Sigmoid colon (tissue), 7 donors: ENCODE measurements around the gene ZNF503. TPM values are rescaled to one million over a fixed set of nuclear protein-coding genes. Genes with fewer than 3 reads are reported as not detected.

ENCODE experiments used
- DNase-seq: peaks from one replicate; pipeline ENCODE4 v3.0.0-alpha.2; 2019
- H3K27ac ChIP-seq, 4 donors: fragments of 200-600 bp; sonication (generic); one replicate each; pipeline ENCODE4 v1.5.1; 2016 to 2019; ENCODE audit warnings: mild to moderate bottlenecking in 1 of 4
- H3K27me3 ChIP-seq, 3 donors: fragments of 200-600 bp; sonication (generic); one replicate each; pipeline ENCODE4 v1.5.1; 2019; ENCODE audit warnings: mild to moderate bottlenecking in 1 of 3
- H3K36me3 ChIP-seq, 4 donors: fragments of 200-600 bp; sonication (generic); one replicate each; pipeline ENCODE4 v1.5.1; 2016 to 2019
- H3K4me1 ChIP-seq, 4 donors: fragments of 200-600 bp; sonication (generic); one replicate each; pipeline ENCODE4 v1.5.1; 2017 to 2019
- H3K4me3 ChIP-seq, 4 donors: fragments of 200-600 bp; sonication (generic); one replicate each; pipeline ENCODE4 v1.5.1; 2017 to 2019; ENCODE audit warnings: mild to moderate bottlenecking in 2 of 4, moderate library complexity in 1 of 4
- H3K9me3 ChIP-seq, 4 donors: fragments of 200-600 bp in 3 of 4; sonication (generic) in 3 of 4; one replicate each; pipeline versions ENCODE4 v1.5.1 to v1.6.1; 2013 to 2019
- CTCF ChIP-seq, 4 experiments: fragments of 450-650 bp in 3 of 4; fragments of 200-600 bp in 1 of 4; IDR thresholded peaks; one replicate each; pipeline ENCODE4 v1.5.1; 2016 to 2019; ENCODE audit warnings: antibody characterized with exemption in 4 of 4, mild to moderate bottlenecking in 3 of 4, moderate library complexity in 2 of 4
- EP300 ChIP-seq, 4 donors: sonication (generic); formaldehyde crosslinking; IDR thresholded peaks; one replicate each; pipeline ENCODE4 v1.6.1; 2017; ENCODE audit warnings: antibody characterized with exemption in 4 of 4
- POLR2A ChIP-seq, 2 donors: fragments of 450-650 bp; IDR thresholded peaks; one replicate each; pipeline ENCODE4 v1.6.1; 2016; ENCODE audit warnings: antibody characterized with exemption in 2 of 2, mild to moderate bottlenecking in 2 of 2, moderate library complexity in 2 of 2
- POLR2AphosphoS5 ChIP-seq, 4 donors: sonication (generic); formaldehyde crosslinking; IDR thresholded peaks; one replicate each; pipeline ENCODE4 v1.6.1; 2017; ENCODE audit warnings: antibody characterized with exemption in 4 of 4
- WGBS, 2 donors: extraction: QIAGEN DNeasy Blood & Tissue Kit; methylation state at CpG; one replicate each; pipeline ENCODE4 v1.1.7; 2013; 5-methylcytosine and 5-hydroxymethylcytosine counted together
- intact Hi-C: fragments of 100-400 bp; cut with DNase I; formaldehyde crosslinking; loops from one replicate; pipeline ENCODE4 v1.15.1; 2023
- polyA plus RNA-seq, 3 donors: library from polyadenylated mRNA; stranded (reverse); fragments of 200-250 nt; gene quantifications; one replicate each; pipeline ENCODE4 v1.2.3, GENCODE V29; 2013
- total RNA-seq, 4 donors: library from RNA; depleted of rRNA; stranded (reverse); fragments of >200 nt; gene quantifications; one replicate each; pipeline ENCODE4 v1.1.0, GENCODE V29; 2016
- donor health status: healthy with polysubstance abuse.
- donor health status: Bipolar disorder and iron deficiency.
- donor health status: healthy.

The ZNF503 gene
- total and polyA plus RNA-seq, 7 donors: 2.3 to 20.3 (median 10.0) TPM

- peaks cover 0 to 13% (median 10%) of the 10 kb centered on the region in 4 donors for H3K4me1 ChIP-seq
- DNase-seq: no peak
- 64 to 92% methylated on average over 4 of the region's 4 CpGs for WGBS, 2 donors
- H3K27me3 ChIP-seq: no peaks in the 10 kb centered on the region
- no peak overlapping the region for H3K4me3 ChIP-seq
- H3K36me3 ChIP-seq: no peaks in the 10 kb centered on the region
- intact Hi-C loops: no loop called here
- no peak for TF ChIP-seq CTCF (IDR thresholded peaks at IDR 0.05)
- no peak for TF ChIP-seq POLR2AphosphoS5 (IDR thresholded peaks at IDR 0.05)
- no peak for TF ChIP-seq POLR2A (IDR thresholded peaks at IDR 0.05)
- no peak for TF ChIP-seq EP300 (IDR thresholded peaks at IDR 0.05)
- H3K9me3 ChIP-seq: peaks cover 0 to 5% (median 0%) of the 10 kb centered on the region in 4 donors
- H3K27ac ChIP-seq: no peak overlapping the region
Observed at GRCh38 chr10:75357500-75357899, 44.1 kb downstream of the ZNF503 start.

GRCh38 chr10:75356484-75356883 lies 45.1 kb downstream of the ZNF503 start:
- intact Hi-C loops: no loop called here
- TF ChIP-seq EP300 (IDR thresholded peaks at IDR 0.05) (no peak), POLR2A (IDR thresholded peaks at IDR 0.05) (no peak), CTCF (IDR thresholded peaks at IDR 0.05) (no peak), POLR2AphosphoS5 (IDR thresholded peaks at IDR 0.05) (no peak)
- Histone ChIP-seq H3K4me3 (no peak overlapping the region), H3K27me3 (no peaks in the 10 kb centered on the region), H3K4me1 (peaks cover 0 to 13% (median 10%) of the 10 kb centered on the region in 4 donors), H3K27ac (no peak overlapping the region), H3K36me3 (no peaks in the 10 kb centered on the region), H3K9me3 (peaks cover 0 to 5% (median 0%) of the 10 kb centered on the region in 4 donors)
- DNase-seq: no peak
- WGBS, 2 donors: 81 to 86% methylated on average over 6 of the region's 6 CpGs

- no peak overlapping the region for H3K4me3 ChIP-seq
- no peak overlapping the region for H3K27ac ChIP-seq
- DNase-seq: no peak
- 92 to 94% methylated on average over 1 of the region's 1 CpG for WGBS, 2 donors
- TF ChIP-seq EP300 (IDR thresholded peaks at IDR 0.05) (no peak), CTCF (IDR thresholded peaks at IDR 0.05) (no peak), POLR2AphosphoS5 (IDR thresholded peaks at IDR 0.05) (no peak), POLR2A (IDR thresholded peaks at IDR 0.05) (no peak)
- H3K9me3 ChIP-seq: peaks cover 0 to 5% (median 0%) of the 10 kb centered on the region in 4 donors
- peaks cover 0 to 13% (median 10%) of the 10 kb centered on the region in 4 donors for H3K4me1 ChIP-seq
- H3K27me3 ChIP-seq: no peaks in the 10 kb centered on the region
- intact Hi-C loops: no loop called here
- H3K36me3 ChIP-seq: no peaks in the 10 kb centered on the region
Observed at GRCh38 chr10:75355706-75356105, 45.9 kb downstream of the ZNF503 start.

- intact Hi-C loops: no loop called here
- no peaks in the 10 kb centered on the region for H3K4me1 ChIP-seq
- no peaks in the 10 kb centered on the region for H3K27me3 ChIP-seq
- no peak for TF ChIP-seq EP300 (IDR thresholded peaks at IDR 0.05)
- TF ChIP-seq CTCF (IDR thresholded peaks at IDR 0.05): no peak
- TF ChIP-seq POLR2A (IDR thresholded peaks at IDR 0.05): no peak
- TF ChIP-seq POLR2AphosphoS5 (IDR thresholded peaks at IDR 0.05): no peak
- 67 to 71% methylated on average over 7 of the region's 7 CpGs for WGBS, 2 donors
- no peak overlapping the region for H3K4me3 ChIP-seq
- no peaks in the 10 kb centered on the region for H3K36me3 ChIP-seq
- peaks cover 0 to 5% (median 0%) of the 10 kb centered on the region in 4 donors for H3K9me3 ChIP-seq
- no peak for DNase-seq
- no peak overlapping the region for H3K27ac ChIP-seq
Observed at GRCh38 chr10:75353183-75353582, 48.4 kb downstream of the ZNF503 start.

GRCh38 chr10:75352650-75353049 lies 48.9 kb downstream of the ZNF503 start:
- no peak for DNase-seq
- no peak overlapping the region for H3K27ac ChIP-seq
- H3K9me3 ChIP-seq: peaks cover 0 to 5% (median 0%) of the 10 kb centered on the region in 4 donors
- 73 to 78% methylated on average over 5 of the region's 5 CpGs for WGBS, 2 donors
- no peaks in the 10 kb centered on the region for H3K27me3 ChIP-seq
- H3K4me1 ChIP-seq: no peaks in the 10 kb centered on the region
- no peaks in the 10 kb centered on the region for H3K36me3 ChIP-seq
- intact Hi-C loops: no loop called here
- H3K4me3 ChIP-seq: no peak overlapping the region
- TF ChIP-seq EP300 (IDR thresholded peaks at IDR 0.05): no peak
- no peak for TF ChIP-seq POLR2AphosphoS5 (IDR thresholded peaks at IDR 0.05)
- no peak for TF ChIP-seq CTCF (IDR thresholded peaks at IDR 0.05)
- no peak for TF ChIP-seq POLR2A (IDR thresholded peaks at IDR 0.05)
